Stimulated activated CD4-positive, alpha-beta T cell treated with anti-CD3 and anti-CD28 coated beads, Interleukin-2, amount 100 ng/mL, for 48 hours (primary cell): ENCODE data around the gene SPRR2E.
"Not testable (repeated sequence)": the region's sequence is repeated elsewhere in the genome, so short reads cannot be mapped to it uniquely, and the experiment has no call there.

Source experiments
- DNase-seq, 2 donors: peaks; one replicate each; pipeline ENCODE4 v3.0.0-alpha.2; 2020

Gene SPRR2E

DNA sequence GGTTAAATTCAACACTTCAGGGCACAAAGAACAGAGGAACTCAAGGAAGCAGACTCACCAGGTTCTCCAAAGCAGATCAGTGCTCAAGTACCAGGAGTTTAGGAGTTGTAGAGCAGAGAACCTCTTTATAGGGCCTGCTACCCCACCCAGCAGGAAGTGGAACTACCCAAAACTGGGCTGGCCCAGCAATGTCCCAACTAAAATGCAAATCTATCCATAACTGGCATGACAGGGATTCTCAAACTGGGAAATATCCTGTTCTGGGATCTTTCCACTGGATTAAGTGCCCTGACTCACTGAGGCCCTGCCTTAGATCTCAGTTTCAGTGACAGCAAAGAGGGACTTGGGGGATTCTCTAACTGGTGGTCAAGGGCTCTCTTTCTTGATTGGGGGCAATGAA, at the start of gene SPRR2E:
Gene SPRR2E (minus strand): TSS at position 101 of the 400 bp plus-strand sequence. CDS start 775 bp downstream, outside the sequence.
- no peak for DNase-seq

- DNase-seq, result no peak
These were observed 47.1 kb upstream of the SPRR2E start for GRCh38 chr1:153141377-153141776.

DNA sequence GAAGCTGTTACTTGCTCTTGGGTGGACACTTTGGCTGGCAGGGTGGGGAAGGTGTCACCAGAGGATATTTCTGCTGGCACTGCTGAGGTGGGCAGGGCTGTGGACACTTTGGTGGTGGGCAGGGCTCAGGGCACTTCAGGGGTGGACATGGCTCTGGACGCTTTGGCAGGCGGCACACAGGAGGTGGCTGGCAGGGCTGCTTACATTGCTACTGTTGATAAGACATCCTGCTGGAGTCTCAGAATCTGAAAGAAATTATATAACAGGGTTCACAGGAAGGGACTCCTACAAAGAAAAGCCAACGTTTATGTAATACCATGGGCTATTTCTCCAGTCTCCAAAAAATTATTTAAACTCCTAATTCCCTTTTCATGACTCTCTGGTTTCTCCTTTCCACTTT, 46.2 kb upstream of the SPRR2E start:
- no peak for DNase-seq

DNA sequence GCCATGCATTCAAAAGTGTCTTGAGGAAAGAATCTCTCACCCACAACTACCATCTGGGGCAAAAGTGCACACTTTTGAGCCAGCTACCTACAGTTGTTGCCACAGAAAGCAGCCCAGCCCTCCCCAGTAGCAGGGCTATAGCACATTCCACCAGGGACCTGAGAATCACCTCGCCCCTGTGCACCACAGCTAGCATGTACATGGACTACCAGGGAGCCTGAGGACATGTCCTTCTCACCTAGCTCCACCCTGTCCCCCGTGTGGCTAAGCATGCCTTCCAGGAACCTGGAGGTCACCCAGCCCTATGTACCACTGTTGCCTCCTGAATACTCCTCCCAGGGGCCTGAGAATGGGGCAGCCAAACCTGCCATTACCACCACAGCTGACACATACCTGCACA, 39.4 kb upstream of the SPRR2E start:
- DNase-seq, result no peak

GRCh38 chr1:153133267-153133666, 38.9 kb upstream of the SPRR2E start:
- DNase-seq, result no peak

GRCh38 chr1:153128688-153129087, 34.4 kb upstream of the SPRR2E start:
- DNase-seq, result not testable (repeated sequence)

DNA sequence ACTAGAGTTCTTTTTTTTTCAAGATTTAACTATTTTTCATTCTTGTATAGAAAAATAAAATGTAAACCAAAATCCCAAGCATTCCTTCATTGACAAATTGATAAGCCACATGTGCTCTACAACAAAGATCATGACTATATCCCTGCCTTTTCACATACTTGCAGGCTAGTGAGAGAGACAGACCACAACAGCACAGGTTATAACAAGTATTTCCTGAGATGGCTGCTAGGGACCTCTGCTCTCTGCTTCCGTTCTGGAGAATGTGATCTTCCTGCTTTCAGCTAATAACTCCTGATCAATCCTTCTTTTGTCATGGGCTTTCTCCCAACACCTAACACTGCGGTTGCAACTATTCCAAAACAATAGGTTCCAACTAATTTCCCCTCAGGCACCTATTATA, 33.0 kb upstream of the SPRR2E start:
- DNase-seq, result no peak

GRCh38 chr1:153125536-153125935, 31.2 kb upstream of the SPRR2E start:
- no peak for DNase-seq

DNA sequence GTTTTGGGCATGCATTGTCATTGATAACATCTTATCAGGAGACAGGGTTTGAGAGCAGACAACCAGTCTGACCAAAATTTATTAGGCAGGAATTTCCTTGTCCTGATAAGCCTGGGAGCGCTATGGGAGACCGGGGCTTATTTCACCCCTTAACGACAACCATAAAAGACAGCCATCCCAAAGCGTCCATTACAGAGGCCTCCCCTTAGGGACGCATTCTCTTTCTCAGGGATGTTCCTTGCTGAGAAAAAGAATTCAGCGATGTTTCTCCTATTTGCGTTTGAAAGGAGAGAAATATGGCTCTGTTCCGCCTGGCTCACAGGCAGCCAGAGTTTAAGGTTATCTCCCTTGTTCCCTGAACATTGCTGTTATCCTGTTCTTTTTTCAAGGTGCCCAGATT, 29.5 kb upstream of the SPRR2E start:
- not testable (repeated sequence) for DNase-seq

DNA sequence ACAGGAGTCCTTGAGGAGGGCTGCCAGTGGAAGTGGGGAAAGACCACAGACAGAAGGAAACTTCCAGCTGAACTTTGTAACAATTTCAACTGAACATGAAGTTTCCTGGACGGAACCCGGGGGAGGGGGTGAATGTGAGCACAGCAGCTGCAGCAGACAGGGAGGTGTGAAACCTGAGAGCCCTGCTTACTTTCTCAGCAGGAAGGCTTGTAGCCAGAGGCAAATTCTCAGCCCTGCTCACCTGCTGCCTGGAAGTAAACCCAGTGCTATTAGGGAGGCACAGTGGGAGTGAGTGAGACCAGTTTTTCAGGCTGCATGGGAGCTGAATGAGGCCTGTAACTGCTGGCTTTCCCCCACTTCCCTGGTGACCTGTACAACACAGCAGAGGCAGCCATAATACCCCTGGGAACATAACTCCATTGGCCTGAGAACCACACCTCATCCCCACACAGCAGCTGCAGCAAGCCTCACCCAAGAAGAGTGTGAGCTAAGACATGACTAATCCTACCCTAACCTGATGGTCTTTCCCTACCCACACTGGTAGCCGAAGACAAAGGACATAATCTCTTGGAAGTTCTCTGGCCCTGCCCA, 28.6 kb upstream of the SPRR2E start:
- DNase-seq, result no peak

GRCh38 chr1:153120945-153121344, 26.6 kb upstream of the SPRR2E start:
- no peak for DNase-seq

GRCh38 chr1:153119491-153119971, 25.2 kb upstream of the SPRR2E start:
- no peak for DNase-seq

- DNase-seq, result not testable (repeated sequence)
These were observed 20.9 kb upstream of the SPRR2E start for GRCh38 chr1:153115264-153115663.

- DNase-seq, result no peak
These were observed 19.1 kb upstream of the SPRR2E start, which contains the start of gene SPRR2F for GRCh38 chr1:153113416-153113815. SPRR2F (minus strand) TSS chr1:153113516; CDS start chr1:153112733, 783 bp downstream.

DNA sequence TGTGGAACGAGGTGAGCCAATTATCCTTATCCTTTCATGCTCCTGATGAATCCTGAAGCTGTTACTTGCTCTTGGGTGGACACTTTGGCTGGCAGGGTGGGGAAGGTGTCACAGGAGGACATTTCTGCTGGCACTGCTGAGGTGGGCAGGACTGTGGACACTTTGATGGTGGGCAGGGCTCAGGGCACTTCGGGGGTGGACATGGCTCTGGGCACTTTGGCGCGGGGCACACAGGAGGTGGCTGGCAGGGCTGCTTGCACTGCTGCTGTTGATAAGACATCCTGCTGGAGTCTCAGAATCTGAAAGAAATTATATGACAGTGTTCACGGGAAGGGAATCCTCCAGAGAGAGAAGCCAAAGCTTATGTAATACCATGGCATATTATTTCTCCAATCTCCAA, 18.1 kb upstream of the SPRR2E start:
- DNase-seq, result not testable (repeated sequence)

- DNase-seq, result no peak
These were observed 5.9 kb upstream of the SPRR2E start for GRCh38 chr1:153100245-153100644.

- DNase-seq, result no peak
These were observed 5.2 kb upstream of the SPRR2E start for GRCh38 chr1:153099461-153100045.

GRCh38 chr1:153095764-153096163, 1.4 kb upstream of the SPRR2E start:
- DNase-seq, result no peak

- DNase-seq, result no peak
These were observed 6.7 kb downstream of the SPRR2E start for GRCh38 chr1:153087652-153088051.

DNA sequence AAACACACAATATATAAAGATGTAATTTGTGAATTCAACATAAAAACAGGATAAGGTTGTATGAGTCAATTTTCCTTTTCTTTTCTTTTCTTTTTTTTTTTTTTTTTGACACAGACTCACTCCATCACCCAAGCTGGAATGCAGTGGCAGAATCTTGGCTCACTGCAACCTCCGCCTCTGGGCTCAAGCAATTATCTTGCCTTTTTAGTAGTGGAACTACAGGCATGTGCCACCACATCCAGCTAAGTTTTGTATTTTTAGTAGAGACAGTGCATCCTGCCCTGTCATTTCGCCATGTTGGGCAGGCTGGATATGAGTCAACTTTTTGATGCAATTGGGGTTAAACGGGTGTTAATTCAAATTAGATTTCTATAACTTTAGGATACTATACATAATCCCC, 12.6 kb downstream of the SPRR2E start:
- no peak for DNase-seq

DNA sequence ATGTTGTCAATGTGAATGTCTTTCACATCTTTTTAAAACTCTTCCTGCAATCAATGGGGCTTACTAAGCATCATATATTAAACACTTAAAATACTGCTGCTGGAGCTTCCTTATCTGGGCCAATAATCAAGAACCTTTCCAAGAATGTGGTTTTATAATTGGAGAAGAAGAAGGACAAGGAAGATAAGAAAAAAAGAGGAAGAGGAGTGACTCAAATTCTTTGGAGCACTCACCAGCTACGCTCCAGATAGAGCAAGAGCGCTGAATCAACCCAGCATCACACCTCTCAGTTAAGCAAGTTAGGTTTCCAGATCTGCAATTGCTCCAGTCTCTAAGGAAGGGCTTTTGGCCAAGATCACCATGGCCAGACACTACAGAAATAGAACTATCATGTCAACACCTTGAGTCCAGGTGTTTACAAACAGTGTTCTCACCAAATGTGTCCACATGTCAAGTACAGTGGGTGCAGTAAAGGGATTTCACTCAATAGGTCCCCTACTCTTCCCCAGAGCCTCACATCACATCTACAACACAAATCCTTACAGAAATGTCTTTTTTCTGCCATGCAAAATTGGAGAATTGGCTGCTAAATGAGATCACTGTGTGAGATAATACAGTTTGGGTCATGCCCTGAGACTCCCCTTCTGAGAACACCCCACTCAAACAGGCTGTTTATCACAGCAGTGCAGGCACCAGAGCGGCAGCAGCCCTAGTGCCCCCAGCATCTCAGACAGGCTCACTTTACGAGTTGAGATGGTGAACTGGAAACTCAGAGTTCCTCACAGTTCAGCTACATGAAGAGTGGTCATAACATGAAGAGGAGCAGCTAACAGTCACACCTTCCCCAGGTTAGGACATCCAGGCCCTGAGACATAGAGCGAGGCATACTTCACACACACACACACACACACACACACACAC, 21.3 kb downstream of the SPRR2E start:
- DNase-seq, result no peak

DNA sequence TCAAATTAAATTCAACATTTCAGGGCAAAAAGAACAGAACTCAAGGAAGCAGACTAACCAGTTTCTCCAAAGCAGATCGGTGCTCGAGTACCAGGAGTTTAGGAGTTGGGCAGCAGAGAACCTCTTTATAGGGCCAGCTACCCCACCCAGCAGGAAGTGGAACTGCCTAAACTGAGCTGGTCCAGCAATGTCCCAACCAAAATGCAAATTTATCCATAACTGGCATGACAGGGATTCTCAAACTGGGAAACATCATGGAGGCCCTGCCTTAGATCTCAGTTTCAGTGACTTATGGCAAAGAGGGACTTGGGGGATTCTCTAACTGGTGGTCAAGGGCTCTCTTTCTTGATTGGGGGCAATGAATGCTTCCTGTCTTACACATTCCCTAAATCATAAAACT, 22.8 kb downstream of the SPRR2E start, which contains the start of gene SPRR2B:
Gene SPRR2B (minus strand): TSS at position 101 of the 400 bp plus-strand sequence. CDS start 772 bp downstream, outside the sequence.
- no peak for DNase-seq

GRCh38 chr1:153070243-153070642, 24.1 kb downstream of the SPRR2E start:
- no peak for DNase-seq
